ENCODE measurements around the gene PACRG.

Gene PACRG

DNA sequence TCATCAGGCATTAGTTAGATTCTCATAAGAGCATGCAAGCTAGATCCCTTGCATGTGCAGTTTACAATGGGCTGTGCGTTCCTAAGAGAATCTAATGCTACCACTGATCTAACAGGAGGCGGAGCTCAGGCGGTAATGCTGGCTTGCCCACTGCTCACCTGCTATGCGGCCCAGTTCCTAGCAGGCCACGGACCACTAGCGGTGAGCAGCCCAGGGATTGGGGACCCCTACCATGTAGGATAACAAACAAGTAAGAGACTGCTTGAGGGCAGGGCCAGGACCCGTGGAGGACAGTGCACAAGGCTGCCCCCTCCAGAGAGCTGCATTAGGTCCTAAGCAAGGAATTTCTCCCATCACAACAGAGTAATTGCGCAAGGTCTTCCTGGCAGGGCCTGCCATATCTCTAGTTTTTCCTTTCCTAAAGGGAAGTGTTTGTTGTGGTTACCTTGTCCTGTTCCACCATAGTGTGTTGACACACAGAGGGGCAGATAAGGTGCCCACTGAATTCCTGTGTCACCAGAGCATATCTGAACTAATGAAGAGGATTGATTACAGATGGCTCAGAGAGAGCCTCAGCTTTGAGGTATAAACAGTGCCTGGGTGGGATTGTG lies 58.0 kb downstream of the PACRG start:
- no peak for DNase-seq

DNA sequence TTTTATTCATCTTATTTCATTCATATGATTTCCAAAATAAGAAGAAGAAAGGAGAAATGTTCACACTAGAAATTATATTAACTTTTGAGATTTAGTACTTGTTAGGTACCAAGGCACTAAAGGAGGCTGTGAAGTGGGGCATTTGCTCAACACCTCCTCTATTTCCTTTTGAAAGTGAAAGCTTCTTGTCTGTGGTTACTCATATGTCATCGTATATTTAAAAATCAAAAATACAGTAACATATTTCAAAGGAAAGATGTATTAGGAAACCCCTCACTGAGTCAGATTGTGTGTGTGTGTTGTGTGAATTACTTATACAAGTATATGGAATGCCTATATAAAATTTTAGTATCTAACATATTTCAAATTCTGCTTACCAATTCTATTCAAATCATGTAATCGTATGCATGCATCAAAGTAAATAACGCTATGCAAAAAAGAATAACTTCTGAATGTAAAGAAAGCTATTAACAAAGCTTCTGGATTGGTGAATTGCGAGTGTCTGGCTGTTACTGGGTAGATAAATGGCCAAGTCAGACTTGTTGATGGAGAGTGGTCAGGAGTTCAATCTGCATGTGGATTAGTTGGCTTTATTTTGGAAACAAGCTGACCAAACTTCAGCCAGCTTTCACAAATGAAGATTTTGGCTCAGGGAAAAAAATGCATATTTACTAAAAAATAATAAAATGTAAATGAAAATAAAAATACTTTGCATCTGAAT lies 70.9 kb downstream of the PACRG start:
- DNase-seq: no peak

GRCh38 chr6:162814426-162814973 lies 86.7 kb downstream of the PACRG start:
- DNase-seq: no peak

DNA sequence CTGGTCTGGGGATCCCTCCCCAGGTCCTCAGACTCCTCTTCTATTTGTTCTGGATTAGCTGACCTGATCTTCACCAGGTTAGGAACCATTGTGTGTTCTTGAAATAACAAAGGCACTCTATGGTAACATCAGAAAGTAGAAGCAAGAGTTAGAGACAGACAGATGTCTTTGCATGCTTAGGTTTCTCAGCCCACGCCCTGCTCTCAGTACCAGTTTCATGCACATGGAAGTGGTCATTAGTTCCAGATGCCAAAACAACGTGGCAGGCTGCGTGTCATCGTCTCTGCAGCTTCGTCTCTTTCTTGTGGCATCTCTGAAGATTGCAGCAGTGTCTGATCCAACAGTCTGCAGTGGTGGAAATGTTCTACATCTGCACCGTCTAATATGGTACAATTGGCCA lies 89.4 kb downstream of the PACRG start:
- DNase-seq: no peak

DNA sequence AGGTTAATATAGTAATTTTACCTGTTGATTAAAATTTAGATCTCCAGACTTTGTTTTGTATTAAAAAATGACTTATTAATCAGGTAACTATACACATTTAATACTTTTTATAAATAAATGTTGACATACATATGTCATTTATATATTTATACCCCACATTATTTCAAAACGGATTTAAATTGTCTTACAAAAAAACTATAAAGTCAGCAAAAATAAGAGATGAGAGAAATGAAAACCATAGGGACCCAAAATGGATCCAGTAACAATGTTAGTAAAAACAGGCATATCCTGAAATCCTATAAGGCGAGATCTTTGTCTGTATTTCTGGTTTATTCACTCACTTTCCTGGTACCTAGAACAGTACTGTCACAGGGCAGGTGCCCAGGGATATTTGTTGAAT lies 91.5 kb downstream of the PACRG start:
- no peak for DNase-seq

DNA sequence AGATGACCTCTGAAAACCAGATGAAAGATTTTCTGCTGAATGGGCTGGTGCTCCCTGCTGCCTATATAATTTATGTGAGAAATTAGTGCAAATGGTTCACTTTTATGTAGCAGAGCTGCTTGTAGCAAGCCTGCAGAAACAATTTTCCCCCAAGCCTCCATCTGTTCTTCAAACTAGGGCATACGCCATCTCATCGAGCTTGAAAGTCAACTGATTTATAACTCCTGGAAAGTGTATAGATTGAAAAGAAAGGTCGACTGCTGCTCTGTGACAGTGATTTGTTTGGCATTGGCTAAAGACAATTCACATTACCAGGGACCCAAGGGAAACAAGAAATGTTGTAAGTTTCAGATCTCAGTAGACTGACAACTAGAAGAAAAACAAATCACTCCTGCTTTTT lies 93.3 kb downstream of the PACRG start:
- DNase-seq: no peak

GRCh38 chr6:162825597-162825996 lies 97.8 kb downstream of the PACRG start:
- DNase-seq: no peak

GRCh38 chr6:162829013-162829742 lies 101.4 kb downstream of the PACRG start:
- DNase-seq: no peak

DNA sequence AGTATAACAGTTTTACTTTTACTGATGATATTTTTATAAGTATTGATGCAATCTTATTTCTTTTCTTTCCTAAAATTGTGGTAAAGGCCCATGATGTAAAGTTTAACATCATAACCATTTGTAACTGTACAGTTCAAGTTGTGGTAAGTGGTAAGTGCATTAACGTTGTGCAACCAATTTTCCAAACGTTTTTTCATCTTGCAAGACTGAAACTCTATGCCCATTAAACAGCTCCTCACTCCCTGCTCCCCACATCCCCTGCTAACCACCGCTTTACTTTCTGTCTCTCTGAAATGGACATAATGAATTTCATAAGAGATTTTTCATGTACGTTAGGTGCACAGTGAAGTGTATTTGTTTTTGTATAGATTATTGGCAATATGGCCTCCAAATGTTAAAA lies 106.0 kb downstream of the PACRG start:
- no peak for DNase-seq

DNA sequence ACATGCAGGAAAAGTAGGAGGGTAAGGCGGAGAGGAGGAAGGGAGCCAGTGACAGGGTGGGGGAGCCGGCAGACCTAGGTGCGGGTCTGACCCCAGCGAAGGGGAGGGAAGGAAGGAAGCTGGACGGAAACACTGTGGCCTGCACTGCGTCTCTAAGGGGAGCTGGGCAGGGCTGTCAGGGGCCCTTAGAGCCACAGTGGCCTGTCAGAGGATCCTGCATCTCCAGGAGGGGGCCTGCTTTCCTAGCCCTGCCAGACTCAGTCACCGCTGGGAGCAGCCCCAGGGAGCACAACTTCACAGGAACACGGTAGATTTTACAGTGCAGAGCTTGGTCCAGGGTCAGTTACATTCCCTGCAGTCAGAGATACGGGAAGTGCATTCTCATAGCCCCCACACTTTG lies 118.2 kb downstream of the PACRG start:
- no peak for DNase-seq

GRCh38 chr6:162846723-162847122 lies 118.9 kb downstream of the PACRG start:
- DNase-seq: no peak

DNA sequence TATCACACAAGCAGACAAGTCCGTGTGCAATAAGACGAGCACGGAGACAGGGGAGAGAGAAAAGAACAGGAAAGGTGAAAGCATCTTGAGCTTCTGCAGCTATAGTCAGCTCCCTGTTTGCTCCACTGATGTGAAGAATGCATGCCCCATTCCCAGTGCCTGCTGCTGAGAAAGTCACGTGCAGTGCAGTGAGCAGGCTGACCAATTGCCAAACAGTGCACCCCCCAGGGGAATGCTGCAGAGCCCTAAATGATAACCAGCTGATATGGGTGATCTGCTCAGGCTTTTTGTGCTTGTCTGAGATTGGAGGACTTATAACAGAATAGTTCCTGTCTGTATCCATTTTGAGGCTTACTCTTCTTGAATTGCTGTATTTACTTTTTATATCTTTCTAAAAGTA lies 121.5 kb downstream of the PACRG start:
- no peak for DNase-seq

DNA sequence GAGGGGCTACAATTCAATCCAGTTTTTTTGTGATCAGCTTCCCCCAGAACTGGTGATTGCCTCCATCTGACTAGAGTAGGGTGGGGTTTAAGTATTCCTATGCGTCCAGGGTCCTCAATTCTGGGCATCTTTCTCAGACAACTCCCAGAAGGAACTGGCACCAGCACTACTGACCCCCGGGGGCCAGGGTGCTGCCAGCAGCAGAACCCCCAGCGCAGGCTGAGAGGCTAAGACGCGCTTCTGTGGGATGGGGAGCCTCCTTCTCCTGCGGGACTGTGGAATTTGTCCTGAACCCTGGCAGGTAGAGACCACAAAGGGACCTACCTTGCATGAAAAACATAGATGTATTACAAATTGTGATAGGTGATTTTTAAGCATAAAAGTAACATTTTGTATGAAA lies 124.4 kb downstream of the PACRG start:
- DNase-seq: no peak

DNA sequence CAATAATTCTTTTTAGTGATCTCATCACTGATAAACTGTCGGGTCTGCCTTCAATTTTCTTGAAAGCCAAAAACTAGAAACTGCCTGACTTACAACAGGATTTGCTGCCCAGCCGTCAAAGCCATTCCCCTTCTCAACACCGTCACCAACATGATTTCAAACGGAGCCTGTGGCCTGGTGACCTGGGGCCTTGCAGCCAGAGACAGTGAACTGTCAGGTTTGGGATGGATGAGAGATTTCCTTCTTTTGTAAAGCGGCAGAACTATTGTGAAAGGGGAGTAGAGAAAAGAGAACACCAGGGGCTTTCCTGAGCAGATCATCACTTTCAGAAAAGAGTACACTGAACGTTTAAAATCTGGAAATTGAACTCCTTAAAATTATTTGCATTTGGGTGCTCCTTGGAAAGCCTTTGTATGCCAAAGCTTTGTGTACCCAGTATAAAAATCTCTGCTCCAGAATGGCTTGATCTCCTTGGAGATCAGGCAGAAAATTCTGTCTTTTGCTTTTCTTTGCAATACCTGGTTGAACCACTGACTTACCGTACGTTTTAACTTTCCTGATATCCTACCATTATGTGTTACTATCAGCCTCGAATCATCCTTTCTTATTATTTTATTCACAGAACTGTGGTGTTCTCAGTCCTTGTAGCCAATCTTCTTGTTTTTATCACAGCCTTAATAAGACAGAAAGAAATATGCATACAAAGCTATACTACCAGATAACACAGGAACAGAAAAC lies 125.2 kb downstream of the PACRG start:
- no peak for DNase-seq

DNA sequence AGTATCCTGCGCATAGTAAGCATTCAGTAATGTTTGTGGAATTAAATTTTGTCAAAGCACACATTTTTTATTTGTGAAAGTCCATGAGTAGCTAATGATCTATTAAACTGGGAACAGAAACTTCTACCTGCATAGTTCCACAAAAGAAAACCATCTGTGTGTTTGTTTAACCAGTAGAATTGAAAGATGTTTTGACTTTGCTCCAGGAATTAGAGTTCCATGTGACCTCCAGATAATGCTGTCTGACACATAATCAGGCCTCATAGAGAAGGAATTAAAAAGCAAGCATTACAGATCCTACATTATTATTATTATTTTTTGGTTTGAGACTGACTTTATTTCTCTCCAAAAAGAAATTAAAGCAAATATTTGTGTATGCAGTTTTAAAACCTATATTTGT lies 126.5 kb downstream of the PACRG start:
- no peak for DNase-seq

- DNase-seq: no peak
These were observed 127.0 kb downstream of the PACRG start for GRCh38 chr6:162854734-162855191.

- no peak for DNase-seq
These were observed 129.1 kb downstream of the PACRG start for GRCh38 chr6:162856885-162857284.

DNA sequence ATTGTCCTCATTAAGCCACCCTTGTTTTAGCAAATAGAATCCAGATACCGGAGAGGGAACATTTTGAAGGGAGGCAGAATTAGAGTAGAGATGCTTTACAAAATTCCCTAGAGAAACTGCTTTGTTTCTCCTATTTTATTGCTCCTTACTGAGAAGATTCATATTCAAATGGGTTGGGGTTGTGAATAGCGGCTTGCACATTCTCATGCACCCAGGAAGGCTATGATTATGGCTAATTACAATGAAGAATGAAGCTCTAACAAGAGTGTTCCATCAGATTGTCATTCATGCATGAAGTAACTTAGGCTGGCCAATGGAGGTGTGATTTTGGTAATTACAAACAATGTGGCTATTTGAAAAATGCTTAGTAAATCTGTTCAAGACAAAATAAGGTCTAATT lies 129.6 kb downstream of the PACRG start:
- DNase-seq: no peak

GRCh38 chr6:162862462-162862861 lies 134.7 kb downstream of the PACRG start:
- DNase-seq: no peak

GRCh38 chr6:162862941-162863340 lies 135.2 kb downstream of the PACRG start:
- no peak for DNase-seq

GRCh38 chr6:162863821-162864220 lies 136.0 kb downstream of the PACRG start:
- no peak for DNase-seq

GRCh38 chr6:162864911-162865310 lies 137.1 kb downstream of the PACRG start:
- DNase-seq: no peak

DNA sequence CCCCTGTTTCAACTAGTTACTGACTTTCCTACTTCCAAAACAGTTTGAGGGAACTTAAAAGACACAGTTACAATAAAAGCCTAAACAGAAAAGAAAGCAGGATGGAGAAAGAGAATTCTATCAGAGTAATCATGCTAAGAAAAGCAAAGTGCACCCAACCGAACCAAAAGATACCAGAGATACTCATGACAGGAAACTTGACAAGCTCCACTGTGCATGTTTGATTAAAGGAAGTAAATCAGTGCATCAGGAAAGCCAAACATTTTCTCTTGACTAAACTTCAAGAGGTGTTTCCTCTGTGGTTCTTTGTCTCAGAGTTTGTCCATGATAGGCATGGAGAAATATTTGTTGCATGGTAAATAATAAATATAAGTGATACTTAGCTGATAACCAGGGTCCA lies 138.9 kb downstream of the PACRG start:
- no peak for DNase-seq

Data from GF-D8 (cell line).